GM19372 (cell line): ENCODE results near the gene KMT2E.

Experiments
- ATAC-seq: cut with Tn5 transposase; IDR thresholded peaks from one replicate; pipeline ENCODE4 v1.9.1; 2021; ENCODE audit warnings: mild to moderate bottlenecking, low read depth, moderate library complexity; ENCODE audit not compliant: unreplicated experiment

KMT2E gene

DNA sequence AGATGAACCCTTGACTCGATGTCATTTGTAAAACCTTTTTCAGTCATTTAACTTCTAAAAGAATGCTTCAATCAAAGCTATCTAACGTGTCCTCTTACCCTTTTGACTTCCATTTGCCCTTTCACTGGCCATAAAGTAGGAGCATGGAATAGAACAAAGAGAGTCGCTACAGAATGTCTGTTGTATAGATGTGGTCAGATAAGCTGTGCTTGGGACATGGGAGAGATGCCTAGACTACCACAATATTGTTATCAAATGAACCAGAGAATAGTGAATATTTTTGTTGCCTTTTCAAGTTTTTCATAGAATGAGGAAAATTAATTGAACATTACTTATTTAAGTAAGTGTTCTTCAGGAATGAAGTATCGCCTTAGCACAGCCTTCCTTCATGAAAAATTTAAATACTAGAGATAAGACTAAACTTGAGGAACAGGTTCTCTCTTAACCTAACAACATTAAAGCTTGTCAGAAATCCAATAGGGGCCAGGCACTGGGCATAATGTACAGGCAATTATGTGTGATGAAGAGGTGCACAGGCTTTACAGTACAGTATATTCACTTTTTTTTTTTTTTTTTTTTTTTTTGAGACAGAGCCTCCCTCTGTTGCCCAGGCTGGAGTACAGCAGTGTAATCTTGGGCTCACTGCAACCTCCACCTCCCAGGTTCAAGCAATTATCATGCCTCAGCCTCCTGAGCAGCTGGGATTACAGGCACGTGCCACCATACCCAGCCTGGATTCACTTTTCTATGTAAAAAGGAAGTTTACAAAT lies 7.5 kb upstream of the KMT2E start:
- no peak for ATAC-seq

DNA sequence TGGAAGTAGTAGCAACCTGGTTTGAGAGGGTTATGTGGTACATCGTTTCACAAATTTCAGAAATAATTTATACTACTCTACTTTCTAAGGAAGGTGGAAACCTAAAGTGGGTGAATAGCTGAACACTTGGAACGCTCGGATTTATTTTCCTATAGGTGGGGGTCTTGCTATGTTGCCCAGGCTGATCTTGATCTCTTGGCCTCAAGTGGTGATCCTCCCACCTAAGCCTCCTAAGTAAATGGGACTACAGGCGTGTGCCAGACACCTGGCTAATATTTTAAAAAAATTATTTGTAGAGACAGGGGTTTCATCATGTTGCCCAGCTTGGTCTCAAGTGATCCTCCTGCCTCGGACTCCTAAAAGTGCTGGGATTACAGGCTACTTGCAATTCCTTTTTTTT lies 6.7 kb upstream of the KMT2E start:
- ATAC-seq = no peak

DNA sequence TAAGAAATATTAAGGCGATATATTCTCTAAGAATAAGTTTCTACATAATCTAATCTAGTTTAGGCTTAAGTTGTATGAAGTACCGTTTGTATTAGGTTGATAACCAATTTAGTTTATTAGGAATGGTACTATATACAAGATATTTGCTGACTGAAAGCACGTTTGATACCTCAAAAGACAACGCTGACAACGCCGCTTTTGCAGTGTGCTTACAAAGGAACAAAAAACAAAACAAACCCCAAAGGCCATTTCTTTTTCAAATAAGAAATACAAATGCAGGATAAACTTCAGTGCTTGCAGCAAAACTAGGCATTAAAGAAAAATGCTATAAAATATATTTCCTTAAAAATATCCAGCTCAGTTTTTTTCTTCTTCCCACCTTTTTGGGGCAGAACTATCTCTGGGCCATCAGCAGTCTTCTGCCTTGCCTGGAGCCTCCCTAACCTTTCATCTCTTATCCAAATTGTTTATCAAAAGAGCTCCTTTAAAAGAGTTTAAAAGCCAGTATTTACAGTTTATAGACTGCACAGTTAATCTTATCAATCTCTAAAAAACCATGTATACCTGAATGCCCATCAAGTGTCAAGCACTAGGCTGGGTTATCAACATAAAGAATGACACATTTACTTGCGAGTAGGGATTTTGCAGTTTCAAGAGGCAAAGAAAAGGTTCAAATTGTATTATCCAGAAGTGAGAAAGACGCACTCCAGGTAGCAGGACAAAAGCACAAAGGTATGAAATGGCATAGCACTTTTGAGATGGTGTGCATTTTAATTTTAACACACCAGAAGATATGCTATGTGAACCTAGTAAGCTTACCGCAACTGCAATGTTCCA lies 4.1 kb upstream of the KMT2E start:
- no peak for ATAC-seq

DNA sequence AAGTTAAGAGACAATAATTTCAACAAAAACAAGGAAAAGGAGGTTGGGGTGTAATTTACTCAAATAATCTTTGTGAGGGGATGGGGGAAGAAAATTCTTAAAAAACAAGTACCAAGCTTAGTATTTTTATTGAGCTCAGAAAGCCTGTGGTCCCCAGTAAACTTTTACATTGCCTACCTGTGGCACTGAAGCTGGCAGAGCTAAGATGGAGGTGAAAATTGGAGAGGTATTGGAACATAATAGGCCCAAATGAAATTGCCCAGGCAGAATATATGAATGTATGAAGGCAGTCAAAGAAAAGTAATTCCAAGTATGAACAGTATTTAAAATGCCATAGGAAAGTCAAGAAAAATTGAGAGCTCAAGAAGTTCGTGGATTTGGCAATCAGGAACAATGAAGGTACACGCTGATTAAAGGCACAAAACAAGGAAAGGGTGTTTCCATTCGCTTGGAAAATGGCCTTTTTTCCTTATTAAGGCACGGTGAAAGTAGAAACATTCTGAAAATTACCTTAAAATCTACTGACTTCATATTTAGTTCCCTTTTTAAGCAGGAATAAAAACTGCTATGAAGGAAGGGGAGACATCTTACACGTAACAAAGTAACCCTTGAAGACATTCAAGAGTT lies 3.4 kb upstream of the KMT2E start:
- no peak for ATAC-seq

DNA sequence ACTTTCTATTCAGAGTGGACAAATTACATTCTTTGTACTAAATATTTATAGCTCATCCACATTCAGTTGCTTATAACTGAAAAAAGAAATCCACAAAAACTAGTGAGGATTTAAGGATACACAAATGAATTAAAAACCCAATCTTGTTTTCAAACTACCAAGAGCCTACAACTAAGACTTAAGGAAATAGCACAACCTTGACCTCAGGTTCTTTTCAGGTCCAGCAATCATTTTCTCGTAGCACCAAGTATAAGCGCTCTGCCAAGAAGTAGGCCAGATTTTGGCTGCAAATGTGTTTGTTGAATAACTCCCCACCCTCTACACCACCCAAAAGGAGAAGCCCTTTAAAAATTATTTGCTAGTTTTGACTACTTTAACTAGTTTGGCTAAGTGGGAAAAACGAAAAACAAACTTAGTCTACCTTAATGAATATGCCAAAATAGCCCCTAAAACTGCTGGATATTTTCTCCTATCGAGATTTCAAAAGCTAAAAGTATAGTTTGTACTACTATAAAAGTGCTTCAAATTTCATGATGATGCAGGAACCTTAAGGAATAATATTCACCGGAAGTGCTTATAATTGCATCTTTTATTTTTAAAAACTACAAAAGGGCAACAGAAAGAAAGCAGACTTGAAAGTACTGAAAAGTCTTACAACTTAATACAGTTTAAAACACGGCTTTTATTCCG lies 2.7 kb upstream of the KMT2E start:
- no peak for ATAC-seq

DNA sequence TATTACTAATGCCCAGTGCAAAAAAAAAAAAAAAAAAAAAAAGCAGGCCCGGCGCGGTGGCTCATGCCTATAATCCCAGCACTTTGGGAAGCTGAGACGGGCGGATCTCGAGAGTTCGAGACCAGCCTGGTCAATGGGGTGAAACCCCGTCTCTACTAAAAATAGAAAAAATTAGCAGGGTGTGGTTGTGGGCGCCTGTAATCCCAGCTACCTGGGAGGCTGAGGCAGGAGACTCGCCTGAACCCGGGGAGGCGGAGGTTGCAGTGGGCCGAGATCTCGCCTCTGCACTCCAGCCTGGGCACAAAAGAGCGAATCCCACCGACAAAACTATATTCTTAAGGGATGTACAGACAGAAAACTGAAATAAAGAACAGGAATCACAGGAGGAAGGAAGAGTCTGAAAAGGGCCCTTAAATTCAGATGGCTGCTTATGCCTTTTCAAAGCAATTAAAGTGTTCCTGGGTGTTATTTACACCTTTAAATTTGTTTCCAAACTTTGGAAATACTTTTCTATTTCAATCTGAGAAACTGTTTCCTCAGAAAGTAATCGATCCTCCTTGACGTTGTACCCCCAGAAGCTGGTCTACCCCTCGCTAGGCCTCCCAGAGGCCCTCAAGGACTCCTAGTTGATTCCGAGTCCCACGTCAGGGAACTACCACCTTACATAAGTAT lies 2.0 kb upstream of the KMT2E start:
- ATAC-seq = no peak

DNA sequence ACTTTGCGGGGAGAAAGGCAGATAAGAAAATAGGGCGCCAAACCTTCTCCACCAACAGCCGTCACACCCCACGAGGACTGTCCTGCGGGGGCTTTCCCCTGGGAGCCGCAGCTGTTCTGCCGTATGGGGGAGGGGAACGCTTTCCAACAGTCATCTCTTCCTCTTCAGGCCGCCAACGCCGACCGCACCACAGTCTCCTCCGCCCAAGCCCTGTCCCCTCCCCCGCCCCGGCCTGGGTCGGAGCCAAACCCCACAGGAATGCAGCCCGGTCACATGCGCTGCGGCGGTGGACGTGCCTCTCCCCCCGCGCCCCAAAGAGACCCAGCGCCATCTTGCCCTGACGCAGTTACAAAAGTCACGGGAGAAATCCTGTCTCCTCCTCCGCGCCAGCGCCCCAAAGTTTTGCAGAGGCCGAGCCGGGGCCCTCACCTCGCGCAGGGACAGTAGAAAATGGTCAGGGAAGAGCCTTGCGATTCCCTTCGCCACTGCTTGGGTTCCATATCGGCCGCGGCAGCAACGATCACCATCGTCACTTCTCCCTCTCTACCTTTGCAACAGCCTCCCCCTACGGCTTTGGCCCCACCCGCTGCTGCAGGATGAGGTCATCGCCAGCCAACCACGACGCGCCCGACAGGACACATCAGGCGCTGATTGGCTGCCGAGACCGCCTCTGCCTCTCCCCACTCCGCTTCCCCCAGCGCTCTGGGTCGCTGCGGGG lies 1.3 kb upstream of the KMT2E start:
- ATAC-seq = peak; percentile 64

DNA sequence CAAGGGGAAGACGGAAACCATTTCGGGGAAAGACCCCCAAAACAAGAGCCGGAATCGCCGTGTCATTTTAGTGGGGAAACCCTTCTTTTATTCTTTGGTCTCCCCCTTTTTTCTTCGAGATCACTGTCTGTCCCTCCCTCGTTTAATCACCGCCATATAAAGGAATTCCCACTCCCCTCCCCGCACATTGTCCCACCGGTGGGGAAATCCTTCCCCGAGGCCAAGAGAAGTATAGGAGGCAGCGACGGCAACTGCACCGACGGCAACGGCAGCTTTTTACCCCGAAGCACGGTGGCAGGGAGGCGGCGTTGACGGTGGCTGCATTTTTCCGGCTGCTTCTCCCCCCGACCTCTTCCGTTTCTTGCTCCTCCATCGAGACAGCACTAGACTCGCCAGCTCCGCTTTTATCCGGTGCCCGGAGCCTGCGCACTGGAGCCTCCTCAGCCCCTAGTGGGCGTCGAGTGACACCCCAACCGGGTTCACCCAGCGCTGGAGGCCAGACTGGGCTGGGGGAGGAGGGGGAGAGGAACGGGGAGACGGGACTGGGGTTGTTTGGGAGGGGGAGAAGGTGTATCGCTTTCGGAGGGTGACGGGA lies 687 bp upstream of the KMT2E start:
- peak; percentile 32 for ATAC-seq

DNA sequence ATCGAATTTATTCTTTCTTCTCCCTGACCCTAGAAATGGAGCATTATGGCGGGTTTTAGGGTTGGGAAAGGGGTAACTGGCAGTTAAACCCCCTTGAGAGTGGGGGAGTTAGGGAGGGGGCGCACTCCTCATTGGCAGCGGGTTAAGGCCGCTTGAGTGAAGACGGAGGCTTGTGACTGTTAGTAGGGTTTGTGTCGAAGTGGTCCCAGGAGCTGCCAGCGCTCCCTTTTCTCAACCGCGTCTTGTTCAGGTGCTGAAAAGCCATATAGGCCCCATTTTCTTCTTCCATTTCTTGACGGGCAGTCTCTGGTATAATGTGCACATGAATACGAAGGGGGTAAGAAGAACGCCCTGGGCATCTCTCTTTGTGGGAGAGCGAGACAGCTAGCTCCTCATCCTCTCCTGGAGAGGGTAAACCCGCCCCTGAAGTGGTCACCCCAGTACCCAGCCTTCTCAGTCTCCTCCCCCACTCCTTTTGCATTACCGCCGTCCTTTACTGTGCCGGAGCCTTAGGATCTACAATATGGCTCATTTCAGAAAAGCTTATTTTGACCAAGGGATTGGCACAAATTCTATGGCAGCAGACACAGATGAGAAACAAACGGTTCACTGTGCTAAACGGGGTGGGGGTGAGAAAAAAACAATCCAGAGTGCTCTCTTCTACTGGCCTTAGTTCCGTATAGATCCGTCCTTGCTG lies 836 bp downstream of the KMT2E start:
- no peak for ATAC-seq

DNA sequence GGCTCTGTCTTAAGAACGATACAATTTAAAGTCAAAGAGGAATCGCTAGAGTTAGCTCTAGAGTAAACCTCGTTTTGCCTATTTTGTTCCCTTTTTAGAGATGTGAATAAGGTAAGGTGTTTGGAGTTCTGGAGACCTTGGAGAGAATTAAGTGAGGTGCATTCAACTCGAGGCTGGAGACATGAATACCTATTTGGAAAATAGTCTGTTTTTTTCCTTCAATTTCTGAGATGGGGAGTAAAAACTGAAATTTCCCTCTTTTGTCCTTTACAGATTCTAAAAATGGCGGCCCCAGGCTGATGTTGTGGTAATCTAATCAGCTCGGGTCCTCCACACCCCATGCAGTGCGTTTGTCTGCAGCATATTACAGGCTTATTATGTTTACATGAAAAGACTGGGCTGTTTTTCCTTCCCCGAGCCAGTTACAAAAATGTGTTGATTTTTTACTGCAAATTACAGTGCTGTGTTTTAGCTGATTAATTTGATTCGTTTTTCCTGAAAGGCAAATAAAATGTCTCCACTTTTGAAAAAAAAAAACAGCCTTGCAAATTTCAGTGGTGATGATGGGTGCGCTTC lies 1.5 kb downstream of the KMT2E start:
- ATAC-seq = no peak

DNA sequence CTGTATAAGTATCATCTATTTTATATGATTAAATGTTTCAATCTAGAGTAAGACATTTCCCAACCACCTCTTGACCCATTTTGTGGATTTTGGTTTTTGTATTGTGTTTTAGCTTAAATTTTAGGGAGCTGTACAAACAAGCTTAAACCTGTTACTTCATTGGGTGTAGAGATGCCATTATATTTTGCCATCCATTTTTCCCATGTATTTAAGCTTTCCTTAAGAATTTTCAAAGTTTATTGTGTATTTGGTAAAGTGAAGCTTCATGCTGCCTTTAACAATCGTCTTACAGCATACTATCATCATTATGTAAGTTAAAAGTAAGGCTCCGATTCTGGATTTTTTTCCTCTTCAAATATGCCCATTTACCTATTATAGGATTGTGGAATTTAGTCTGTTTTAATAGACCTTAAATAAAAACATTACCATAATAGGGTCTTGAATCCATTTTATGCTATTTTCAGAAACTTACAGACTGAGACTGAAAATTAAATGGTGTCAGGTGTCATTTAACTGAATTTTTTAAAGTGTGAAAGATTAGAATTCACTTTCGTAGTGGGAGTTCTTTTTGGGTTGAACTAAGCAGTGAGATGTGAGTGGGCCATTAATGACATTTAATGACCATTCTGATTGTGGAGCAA lies 2.2 kb downstream of the KMT2E start:
- ATAC-seq = no peak

DNA sequence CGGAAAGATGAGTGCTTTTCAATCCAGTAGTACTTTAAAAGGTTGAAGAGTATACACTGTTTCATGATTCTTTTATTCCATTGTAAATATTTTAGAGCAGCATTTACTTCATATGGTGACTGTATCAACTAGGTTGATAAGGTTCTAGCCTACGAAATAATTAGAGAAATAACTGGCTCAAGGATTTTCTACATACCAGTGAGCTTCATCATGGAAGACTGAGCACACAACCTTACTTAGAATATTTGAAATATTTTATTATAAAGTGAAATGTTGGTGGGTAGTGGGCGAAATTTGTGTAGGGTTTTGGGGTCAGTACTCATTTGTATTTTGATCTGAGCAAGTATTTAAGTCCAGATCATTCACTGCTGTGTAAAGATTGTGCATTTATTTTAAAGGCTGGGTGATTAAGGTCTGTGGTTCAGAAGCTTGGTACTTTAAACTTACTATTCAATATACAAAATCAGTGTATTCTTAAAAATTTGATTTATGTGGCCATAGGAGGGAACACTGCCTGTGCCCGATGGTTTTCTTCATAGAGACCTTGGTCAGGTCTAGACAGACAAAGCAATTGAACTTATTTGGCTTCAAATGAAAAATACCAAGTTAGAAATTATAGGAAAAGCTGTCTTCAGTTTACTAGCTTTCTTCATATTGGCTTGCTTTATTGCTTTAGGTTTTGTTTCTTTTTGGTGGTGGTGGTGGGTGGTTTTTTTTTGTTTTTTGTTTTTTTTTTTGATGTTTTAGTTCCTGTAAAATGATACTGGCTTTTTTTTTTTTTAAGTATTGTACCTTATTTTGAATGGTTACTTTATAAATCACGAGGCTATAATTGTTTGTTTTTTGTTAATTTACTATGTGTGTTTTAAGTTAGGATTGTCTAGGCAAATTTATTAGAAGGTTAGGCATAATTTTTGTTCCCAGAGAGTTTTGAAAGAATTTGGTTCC lies 3.0 kb downstream of the KMT2E start:
- no peak for ATAC-seq

DNA sequence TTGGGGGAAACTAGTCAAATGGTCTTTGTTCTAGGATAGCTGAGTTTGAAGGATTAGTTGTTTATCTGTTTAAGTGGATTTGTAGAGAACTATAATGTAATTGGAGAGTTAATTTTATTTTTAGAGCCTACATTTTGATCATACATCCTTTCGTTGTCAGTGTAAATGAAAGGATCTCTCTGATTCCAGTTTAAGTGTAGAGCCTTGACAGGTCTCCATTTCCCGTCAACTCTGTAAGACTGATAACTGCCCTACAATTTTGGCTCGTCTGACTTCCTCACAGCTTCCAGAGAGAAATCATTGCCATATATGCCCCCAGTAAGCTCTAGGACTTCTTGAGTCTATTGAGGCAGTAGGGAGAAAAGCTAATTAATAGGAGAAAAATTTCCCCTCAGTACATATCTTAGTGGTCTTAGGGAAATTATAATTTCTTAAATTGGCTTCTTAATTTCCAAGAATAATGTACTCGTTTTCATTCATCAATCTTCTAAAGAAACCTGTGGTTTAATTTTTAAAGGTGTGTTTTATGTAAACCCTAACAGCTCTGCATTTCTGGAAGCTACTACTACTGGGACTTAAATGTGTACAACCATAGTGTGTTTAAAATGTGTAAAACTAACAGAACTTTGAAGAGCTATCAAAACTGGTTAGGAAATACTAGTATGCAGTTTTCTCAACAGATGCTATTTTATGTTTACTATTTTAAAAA lies 3.8 kb downstream of the KMT2E start:
- ATAC-seq = no peak

DNA sequence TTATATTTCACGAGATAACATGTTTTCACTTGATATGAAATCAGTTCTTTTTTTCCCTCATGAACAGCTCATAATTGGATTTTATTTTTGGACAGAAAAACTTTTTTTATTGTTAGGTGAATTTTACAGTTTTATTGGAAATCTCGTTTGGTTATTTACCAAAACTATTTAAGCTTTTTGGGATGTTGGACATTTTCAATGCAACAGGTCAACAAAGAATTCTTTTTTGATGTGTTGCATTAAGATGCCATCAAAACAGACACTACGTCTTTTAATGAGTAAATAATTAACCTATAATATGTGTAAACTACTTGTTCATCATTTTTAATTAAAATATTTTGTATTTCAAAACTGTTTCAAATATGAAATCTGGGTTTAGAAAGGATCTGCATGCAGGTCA lies 5.3 kb downstream of the KMT2E start:
- ATAC-seq = no peak

DNA sequence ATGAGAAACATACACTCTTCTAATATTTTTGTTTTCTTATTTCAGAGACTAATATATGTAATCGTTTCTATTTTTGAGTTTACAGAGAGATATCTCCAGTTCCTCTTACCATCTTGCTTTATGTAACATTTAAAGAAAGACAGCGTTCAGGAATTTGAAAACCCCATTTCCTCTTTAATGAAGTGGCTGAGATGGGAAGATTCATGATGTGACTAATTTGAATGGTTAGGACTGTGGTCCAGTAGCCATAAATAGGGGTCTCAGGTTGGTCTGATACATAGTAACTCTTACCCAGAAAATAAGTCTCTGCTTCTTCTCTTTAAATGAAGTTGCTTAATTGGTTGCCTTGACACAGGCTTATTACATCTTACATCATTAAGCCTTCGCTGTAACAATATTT lies 6.9 kb downstream of the KMT2E start:
- no peak for ATAC-seq

DNA sequence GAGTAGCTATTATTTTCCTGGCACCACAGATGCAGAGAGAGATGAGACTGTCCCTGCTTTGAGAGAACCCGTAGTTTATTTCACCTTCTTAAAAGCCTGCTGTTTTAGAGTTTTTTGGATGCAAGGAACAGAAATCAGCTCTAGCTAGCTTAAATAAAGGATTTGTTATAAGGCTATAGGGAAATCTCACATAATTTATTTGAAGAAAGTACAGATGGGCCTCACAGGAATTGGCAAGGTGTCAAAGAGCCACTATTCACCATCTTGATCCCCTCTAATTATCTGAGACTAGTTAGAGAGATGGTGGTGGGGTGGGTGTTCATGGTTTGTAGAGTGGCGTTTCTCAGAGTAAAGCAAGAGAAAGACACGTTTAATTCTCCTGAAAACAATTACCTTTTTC lies 7.3 kb downstream of the KMT2E start:
- ATAC-seq = no peak
